GM21390 (cell line): ENCODE data around the gene VPS39.

Source experiments
- ATAC-seq: cut with Tn5 transposase; IDR thresholded peaks from one replicate; pipeline ENCODE4 v1.9.1; 2021; ENCODE audit not compliant: unreplicated experiment

The VPS39 gene

DNA sequence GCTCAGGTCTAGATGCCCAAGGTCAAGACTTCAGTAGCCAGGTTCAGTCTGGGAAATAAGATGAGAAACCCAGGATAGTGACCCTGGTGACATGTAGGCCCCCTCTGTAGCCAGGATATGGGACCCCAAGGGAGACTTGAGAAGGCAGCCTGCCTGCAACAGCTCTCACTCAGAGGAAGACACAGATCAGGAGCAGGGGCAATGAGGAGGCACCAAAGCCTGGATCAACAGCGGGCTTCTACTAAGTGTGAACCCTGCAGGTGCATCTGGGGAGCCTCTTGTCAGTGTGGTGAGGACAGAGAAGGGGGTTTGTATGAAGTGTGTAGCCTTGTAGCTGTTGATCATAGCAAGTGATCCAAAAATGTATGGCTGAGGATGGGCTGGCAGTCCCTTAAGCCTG lies 77.1 kb downstream of the VPS39 start:
- no peak for ATAC-seq

DNA sequence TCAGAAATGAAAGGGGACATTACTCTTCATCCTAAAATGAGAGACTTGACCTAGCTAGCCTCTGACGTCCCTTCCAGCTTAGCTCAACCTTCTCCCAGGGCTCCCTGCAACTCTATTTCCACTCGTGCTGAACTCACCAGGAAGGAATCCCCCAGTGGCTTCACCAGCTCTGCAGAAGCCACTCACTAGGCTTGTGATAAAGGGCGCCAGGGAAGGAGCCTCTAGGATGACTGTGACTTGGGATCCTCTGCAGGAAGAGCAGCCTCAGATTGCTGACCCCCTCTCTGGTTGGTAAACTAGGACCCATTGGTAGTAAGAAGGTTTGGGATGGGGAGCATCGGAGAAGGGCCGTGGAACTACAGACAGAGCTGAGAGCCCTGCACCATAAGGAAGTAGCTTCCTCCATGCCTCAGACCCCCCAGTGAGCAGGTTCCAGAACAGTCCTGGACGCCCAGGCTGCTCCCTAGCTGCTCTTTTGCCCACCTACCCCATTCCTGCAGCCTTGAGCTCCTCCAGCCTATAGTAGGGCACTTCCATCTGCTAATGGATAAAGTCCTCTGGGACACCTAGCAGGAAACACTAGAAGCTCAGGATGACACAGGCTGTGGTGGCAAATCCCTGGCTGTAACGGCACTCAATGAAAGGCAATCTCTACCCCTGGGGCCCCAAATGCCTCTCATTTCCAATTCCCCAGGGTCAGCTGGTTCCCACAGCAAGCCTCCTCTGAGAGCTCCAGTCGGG lies 77.7 kb downstream of the VPS39 start:
- ATAC-seq, result no peak

DNA sequence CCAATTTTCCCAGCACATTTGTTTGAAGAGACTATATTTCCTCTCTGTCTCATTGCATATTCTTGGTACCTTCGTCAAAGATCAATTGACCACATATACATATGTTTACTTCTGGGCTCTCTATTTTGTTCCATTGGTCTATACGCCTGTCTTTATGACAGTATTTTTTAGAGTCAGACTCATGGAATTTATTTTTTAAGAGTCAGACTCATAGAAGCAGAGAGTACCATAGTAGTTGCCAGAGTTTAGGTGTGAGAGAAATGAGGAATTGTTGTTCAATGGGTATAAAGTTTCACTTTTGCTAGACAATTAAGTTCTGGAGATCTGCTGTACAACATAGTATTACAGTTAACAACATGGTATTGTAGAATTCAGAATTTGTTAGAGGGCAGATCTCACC lies 78.7 kb downstream of the VPS39 start:
- ATAC-seq, result no peak

DNA sequence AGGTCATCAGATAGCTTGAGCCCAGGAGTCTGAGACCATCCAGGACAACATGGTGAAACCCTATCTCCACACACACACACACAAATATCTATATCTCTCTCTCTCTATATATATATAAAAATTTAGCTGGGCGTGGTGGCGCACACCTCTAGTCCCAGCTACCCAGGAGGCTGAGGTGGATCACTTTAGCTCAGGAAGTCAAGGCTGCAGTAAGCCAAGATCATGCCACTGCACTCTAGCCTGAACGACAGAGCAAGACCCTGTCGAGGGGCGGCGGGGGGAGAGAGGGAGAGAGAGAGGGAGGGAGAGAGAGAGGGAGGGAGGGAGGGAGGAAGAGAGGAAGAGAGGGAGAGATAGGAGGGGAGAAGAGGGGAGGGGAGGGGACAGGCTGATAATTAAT lies 79.6 kb downstream of the VPS39 start:
- no peak for ATAC-seq

DNA sequence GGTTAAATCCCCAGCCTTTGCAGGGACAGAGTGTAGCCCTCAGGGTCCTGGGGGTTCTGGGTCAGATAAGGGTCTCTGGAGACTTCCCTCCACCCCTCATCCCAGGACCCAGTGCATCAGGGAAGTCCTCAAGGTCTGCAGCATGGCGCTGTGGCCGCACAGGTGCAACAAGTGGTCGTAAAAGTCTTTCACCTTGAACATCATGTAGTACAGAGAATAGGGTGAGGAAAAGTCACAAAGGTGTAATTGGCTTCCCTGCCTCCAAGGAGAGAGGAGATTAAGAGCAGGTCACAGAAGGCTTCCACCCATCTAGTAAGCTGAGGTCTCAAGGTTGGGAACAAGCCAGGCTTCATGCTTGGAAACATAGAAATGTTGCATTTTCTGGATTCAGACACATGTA lies 84.6 kb downstream of the VPS39 start:
- ATAC-seq, result no peak

DNA sequence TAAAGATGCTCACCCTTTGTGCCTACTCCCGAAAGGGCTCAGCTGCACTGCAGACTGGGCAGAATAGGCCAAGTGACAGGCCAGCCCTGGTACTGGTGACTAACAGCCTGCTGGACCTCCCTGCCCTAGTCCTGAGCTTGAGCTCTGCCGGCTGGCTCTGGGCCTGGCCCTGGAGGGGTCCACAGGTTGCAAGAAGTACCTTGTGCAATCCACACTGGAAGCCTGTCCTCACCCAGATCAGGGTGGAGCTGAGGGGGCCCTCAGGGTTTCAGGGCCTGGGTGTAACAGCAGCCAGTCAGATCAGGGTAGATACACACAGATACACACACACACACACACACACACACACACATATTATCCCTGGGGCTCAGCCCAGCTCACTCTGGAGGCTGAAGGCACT lies 86.4 kb downstream of the VPS39 start:
- no peak for ATAC-seq

DNA sequence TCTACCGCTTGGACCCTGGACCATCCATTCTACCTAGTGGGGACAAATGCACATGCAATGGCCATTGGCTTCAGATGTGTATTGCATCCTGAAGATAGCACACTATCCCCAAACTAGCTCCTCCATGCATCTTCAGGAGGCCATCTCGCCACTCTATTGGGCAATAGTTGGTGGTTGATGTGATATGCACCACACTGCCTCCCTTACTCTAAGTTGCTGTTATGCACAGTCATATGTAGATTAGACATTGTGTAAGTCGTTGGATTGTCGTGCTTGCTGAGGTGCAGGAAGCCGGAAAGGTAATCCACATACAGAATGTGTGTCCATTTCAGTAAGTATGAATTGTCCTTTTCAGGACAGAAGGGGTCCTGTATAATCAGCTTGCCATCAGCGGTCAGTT lies 87.1 kb downstream of the VPS39 start:
- no peak for ATAC-seq

DNA sequence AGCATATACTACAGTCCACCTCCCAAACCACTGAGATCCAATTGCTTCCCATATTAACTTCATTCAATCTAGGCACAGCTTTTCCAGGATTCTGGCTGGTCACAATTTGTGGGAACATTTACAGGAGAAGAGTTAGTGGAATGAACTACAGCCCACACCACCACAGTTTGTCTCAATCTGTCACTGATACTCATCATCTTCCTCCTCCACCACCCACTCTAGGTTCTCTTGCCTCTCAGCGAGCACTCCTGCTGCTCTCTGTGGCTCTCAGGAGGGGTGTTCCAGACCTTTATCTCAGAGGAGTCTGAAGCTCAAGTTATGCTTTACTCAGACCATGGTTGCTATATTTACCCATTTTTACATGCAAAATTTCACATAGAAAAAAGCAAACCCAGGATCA lies 87.8 kb downstream of the VPS39 start:
- no peak for ATAC-seq

DNA sequence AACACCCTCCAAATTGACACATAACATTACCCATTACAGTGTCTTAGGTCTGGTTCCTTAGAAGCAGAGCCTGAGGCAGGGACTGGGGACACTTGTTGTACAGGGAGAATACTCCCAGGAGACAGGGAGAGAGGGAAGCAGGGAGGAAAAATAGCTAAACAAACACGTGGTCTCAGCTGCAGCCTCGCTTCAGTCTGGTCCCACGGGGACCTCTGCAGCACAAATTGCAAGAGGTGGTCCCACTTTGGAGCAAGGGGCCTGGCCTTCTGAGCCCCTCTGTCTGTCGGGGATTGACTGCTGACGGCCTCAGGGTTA lies 88.7 kb downstream of the VPS39 start:
- ATAC-seq, result no peak

DNA sequence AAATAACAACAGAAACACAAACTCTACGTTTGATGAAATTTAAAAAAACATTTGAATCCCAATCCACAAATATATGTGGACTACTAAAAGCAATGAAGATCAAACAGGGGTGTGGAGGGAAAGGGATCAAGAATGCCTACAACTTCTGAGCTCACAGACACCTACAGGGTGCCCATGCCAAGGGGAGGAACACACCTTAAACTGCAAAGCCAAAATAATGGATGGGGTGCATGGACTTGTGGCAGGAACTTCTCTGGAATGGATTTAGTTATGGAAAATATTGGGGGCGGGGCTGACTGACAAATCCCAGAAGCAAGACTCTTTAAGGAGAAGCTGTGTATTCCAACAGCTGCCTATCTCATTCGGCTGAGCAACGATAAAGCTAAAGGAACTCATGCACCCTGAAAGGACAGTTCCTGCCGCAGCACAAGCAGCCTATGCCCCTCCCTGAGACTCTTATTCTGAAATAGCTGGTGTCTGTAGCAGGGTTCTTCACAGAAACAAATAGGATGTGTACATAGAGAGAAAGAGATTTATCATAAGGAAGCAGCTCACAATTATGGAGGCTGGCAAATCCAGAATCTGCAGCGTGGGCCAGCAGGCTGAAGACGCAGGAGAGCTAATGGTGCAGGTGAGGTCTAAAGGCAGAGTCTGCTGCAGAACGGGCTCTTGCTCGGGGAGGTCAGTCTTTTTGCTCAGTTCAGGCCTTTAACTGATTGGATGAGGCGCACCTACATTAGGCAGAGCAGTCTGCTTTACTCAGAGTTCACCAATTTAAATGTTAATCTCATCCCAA lies 89.3 kb downstream of the VPS39 start:
- no peak for ATAC-seq

DNA sequence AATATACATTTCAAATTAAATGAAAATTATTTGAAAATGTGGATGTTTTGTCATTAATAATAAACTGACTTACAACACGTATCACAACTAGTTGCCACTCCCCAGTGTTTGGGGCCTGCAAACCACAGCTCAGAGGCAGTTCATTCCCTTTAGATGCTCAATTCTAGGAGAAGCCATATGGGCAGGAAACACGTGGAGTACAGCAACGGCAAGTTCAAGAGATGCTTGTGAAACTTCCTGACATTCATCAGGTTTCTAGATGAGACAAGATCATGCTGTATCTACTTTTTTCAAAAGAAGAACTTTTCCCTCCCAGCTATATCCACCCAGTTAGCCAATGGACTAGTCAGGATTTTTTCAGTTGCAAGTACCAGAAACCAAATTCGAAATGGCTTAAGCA lies 96.2 kb downstream of the VPS39 start:
- ATAC-seq, result no peak

DNA sequence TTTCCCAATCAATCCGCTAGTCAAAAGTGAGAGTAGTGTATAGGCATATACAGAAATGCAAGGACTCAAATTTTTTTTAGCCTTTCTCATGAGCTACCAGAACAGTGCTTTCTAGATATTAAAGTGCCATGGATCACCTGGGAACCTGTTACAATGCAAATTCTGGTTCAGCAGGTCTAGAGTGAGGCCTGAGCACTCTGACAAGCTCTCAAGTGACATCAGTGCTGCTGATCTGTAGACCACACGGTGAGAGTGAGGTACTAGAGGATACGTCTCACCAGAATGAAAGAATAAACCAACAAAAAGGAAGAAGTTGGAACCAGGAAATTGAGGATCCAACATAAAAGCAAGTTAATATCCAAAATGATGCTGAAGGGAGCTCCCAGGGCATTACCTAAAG lies 97.7 kb downstream of the VPS39 start:
- no peak for ATAC-seq

DNA sequence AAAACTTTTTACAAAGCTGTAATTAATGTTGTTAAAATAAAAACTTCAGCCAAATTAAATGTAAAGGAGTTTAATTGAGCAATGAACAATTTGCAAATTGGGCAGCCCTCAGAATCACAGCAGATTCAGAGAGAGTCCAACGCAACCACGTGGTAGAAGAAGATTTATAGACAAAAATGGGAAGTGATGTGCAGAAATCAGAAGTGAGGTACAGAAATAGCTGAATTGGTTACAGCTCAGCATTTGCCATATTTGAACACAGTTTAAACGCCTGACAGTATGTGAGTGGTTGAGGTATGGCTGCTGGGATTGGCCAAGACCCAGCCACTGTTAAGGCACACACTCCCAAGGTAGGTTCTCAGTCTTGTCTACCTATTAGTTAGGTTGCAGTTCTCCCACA lies 99.3 kb downstream of the VPS39 start:
- no peak for ATAC-seq
